OCI-LY3 (cell line): ENCODE data around the gene RBMS3.
A peak's percentile ranks its signal among the peaks of the same experiment; 100 is the strongest.

Experiments
- H2AFZ ChIP-seq: fragments of 200-600, 300-600 bp; shearing (Covaris generic); 2 replicates; pipeline ENCODE4 v1.6.0; 2014; ENCODE audit warnings: antibody characterized with exemption, low read depth, low read length
- H3K27ac ChIP-seq: fragments of 200-600, 300-600 bp; sonication (generic); 2 replicates; pipeline ENCODE4 v1.5.1; 2014; ENCODE audit warnings: mild to moderate bottlenecking, low read length, moderate library complexity, mixed read lengths
- H3K27me3 ChIP-seq: fragments of 200-600, 300-600 bp; sonication (generic); 2 replicates; pipeline ENCODE4 v1.6.1; 2014; ENCODE audit warnings: low read depth, low read length, mixed read lengths
- H3K36me3 ChIP-seq: fragments of 200-600, 300-600 bp; sonication (generic); replicated peaks from 2 replicates; pipeline ENCODE3; 2014; ENCODE audit warnings: low read depth, low read length, mixed read lengths
- H3K4me1 ChIP-seq: fragments of 300-600, 200-600 bp; sonication (generic); 2 replicates; pipeline ENCODE4 v1.6.1; 2014; ENCODE audit warnings: low read length, mixed read lengths
- H3K4me2 ChIP-seq: fragments of 200-600, 300-600 bp; sonication (generic); 2 replicates; pipeline ENCODE4 v1.6.1; 2014; ENCODE audit warnings: low read length, mixed read lengths
- H3K4me3 ChIP-seq: fragments of 300-600, 200-600 bp; sonication (generic); 2 replicates; pipeline ENCODE4 v1.5.1; 2014; ENCODE audit warnings: antibody characterized with exemption, mild to moderate bottlenecking, low read length, moderate library complexity
- H3K79me2 ChIP-seq: fragments of 300-600, 200-600 bp; shearing (Covaris generic); 2 replicates; pipeline ENCODE4 v1.6.1; 2014; ENCODE audit warnings: mild to moderate bottlenecking, low read length, mixed read lengths
- H3K9ac ChIP-seq: fragments of 300-600, 200-600 bp; shearing (Covaris generic); 2 replicates; pipeline ENCODE4 v1.6.0; 2014; ENCODE audit warnings: mild to moderate bottlenecking, low read length, moderate library complexity
- H3K9me3 ChIP-seq: fragments of 200-600, 300-600 bp; shearing (Covaris generic); 2 replicates; pipeline ENCODE4 v1.6.1; 2014; ENCODE audit warnings: low read length, mixed read lengths; ENCODE audit not compliant: insufficient read depth
- H4K20me1 ChIP-seq: fragments of 200-600, 300-600 bp; sonication (generic); 2 replicates; pipeline ENCODE4 v1.6.1; 2016; ENCODE audit warnings: low read length, mixed read lengths; ENCODE audit not compliant: insufficient read depth
- EZH2phosphoT487 ChIP-seq: fragments of 200-600 bp; shearing (Covaris generic); IDR thresholded peaks from 2 replicates; pipeline ENCODE4 v1.6.1; 2018; ENCODE audit warnings: antibody characterized with exemption, mixed run types, low read depth
- TF ChIP-seq, protein P1 (sequence below): fragments of 200-600, 300-600 bp; sonication (generic); IDR thresholded peaks from 2 replicates; pipeline ENCODE4 v1.5.1; 2014; ENCODE audit warnings: antibody characterized with exemption, low read length, low read depth

RBMS3 gene

DNA sequence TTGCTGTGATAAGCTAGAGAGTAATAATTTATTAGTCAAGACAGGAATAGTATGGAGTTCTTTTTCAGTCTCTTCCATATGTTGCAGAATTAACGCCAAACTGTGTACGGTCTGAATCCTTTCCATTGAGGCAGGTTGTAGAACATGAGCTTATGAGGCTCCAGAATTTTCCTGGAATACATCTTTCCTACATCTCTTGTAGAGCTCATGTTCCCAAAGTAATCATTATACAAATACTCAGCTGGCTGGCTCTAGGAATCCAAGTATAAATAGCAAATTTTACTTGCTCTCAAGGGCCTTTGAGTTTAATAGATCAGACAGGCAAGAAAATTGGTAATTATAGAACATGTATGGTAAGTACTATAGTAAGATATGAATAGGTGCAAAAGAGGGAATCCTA lies 419.4 kb downstream of the RBMS3 start:
- H3K4me2 ChIP-seq = no peak overlapping the region
- no peak for TF ChIP-seq EZH2phosphoT487
- TF ChIP-seq, protein P1, sequence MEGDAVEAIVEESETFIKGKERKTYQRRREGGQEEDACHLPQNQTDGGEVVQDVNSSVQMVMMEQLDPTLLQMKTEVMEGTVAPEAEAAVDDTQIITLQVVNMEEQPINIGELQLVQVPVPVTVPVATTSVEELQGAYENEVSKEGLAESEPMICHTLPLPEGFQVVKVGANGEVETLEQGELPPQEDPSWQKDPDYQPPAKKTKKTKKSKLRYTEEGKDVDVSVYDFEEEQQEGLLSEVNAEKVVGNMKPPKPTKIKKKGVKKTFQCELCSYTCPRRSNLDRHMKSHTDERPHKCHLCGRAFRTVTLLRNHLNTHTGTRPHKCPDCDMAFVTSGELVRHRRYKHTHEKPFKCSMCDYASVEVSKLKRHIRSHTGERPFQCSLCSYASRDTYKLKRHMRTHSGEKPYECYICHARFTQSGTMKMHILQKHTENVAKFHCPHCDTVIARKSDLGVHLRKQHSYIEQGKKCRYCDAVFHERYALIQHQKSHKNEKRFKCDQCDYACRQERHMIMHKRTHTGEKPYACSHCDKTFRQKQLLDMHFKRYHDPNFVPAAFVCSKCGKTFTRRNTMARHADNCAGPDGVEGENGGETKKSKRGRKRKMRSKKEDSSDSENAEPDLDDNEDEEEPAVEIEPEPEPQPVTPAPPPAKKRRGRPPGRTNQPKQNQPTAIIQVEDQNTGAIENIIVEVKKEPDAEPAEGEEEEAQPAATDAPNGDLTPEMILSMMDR = no peak
- H3K79me2 ChIP-seq = no peaks in the 10 kb centered on the region
- H3K27ac ChIP-seq = no peak overlapping the region
- no peaks in the 10 kb centered on the region; the same call in 1 of the 2 replicates for H3K9me3 ChIP-seq
- no peak overlapping the region for H3K4me3 ChIP-seq
- no peaks in the 10 kb centered on the region for H4K20me1 ChIP-seq
- H3K36me3 ChIP-seq = peaks cover 5% of the 10 kb centered on the region
- no peaks in the 10 kb centered on the region for H3K4me1 ChIP-seq
- H3K9ac ChIP-seq = no peak overlapping the region
- H2AFZ ChIP-seq = no peak overlapping the region
- H3K27me3 ChIP-seq = no peaks in the 10 kb centered on the region

DNA sequence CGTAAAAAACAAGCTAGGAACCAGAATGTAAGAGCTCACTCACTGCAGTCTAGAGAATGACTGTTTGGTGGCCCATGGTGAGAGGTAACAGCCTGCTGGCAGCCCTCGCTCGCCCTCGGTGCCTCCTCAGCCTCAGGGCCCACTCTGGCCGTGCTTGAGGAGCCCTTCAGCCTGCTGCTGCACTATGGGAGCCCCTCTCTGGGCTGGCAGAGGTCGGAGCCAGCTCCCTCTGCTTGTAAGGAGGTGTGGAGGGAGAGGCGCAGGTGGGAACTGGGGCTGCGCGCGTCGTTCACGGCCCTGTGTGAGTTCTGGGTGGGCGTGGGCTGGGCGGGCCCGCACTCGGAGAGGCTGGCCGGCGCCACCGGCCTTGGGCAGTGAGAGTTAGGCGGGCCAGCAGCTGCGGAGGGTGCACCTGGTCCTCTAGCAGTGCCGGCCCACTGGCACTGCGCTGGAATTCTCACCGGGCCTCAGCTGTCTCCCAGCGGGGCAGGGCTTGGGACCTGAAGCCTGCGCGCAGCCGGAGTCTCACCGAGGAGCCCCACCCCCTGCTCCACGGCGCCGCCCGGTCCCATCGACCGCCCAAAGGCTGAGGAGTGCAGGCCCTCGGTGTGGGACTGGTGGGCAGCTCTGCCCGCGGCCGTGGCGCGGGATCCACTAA lies 420.6 kb downstream of the RBMS3 start:
- no peak overlapping the region for H3K4me3 ChIP-seq
- no peaks in the 10 kb centered on the region for H3K4me1 ChIP-seq
- no peaks in the 10 kb centered on the region; the same call in 1 of the 2 replicates for H3K9me3 ChIP-seq
- no peak for TF ChIP-seq EZH2phosphoT487
- TF ChIP-seq, protein P1 = no peak
- no peak overlapping the region for H2AFZ ChIP-seq
- no peaks in the 10 kb centered on the region for H3K27me3 ChIP-seq
- no peak overlapping the region for H3K9ac ChIP-seq
- H3K27ac ChIP-seq = no peak overlapping the region
- no peak overlapping the region for H3K4me2 ChIP-seq
- peaks cover 5% of the 10 kb centered on the region for H3K36me3 ChIP-seq
- no peaks in the 10 kb centered on the region for H4K20me1 ChIP-seq
- no peaks in the 10 kb centered on the region for H3K79me2 ChIP-seq

DNA sequence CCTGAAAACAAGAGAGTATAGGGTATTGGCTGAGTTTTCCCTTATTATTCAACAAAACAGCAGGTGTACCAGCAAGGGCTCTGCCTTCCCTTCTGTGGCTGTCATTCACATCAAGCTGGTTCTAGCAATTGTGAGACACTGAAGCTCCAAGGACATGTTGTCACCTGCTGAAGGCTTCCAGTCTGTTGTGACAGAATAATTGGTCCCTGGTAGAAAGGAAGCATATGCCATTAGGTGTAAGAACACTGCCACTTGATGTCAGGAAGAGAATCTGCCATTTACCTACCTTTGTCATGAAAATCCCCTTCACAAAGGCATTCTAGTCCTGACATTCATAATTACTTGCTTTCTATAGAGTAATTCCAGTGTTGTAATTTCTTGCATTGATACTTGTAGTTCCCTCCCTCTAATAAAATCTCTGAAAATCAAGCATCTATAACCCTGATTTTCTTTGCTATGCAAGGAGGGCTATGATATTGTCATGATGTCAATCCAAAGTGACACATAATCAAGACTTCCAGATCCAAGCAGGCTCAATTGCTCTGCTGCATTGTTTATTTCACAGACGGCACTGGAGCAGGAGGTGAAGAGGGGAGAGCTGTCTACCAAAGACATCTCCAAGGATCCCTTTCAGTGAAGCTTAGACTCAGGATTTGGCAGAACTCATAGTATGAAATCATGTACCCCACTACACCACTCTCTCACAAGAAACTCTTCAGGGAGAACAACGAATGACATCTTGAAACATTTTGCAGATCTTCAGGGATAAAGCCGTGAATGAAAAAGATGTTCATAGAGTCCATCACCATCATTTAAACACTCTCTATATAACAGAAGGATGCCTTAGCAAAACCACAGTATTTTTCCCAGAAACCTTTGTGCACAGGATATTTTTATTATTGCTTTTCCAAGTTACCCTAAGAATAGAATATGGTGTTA lies 425.3 kb downstream of the RBMS3 start:
- TF ChIP-seq, protein P1 = peak; percentile 19; the same call in 1 of the 2 replicates
- no peak for TF ChIP-seq EZH2phosphoT487
- H3K4me2 ChIP-seq = no peak overlapping the region
- no peaks in the 10 kb centered on the region for H4K20me1 ChIP-seq
- no peak overlapping the region for H3K4me3 ChIP-seq
- no peaks in the 10 kb centered on the region for H3K9me3 ChIP-seq
- no peaks in the 10 kb centered on the region for H3K36me3 ChIP-seq
- H3K27ac ChIP-seq = no peak overlapping the region
- no peak overlapping the region for H3K9ac ChIP-seq
- H3K27me3 ChIP-seq = no peaks in the 10 kb centered on the region
- no peak overlapping the region for H2AFZ ChIP-seq
- H3K79me2 ChIP-seq = no peaks in the 10 kb centered on the region
- H3K4me1 ChIP-seq = no peaks in the 10 kb centered on the region

DNA sequence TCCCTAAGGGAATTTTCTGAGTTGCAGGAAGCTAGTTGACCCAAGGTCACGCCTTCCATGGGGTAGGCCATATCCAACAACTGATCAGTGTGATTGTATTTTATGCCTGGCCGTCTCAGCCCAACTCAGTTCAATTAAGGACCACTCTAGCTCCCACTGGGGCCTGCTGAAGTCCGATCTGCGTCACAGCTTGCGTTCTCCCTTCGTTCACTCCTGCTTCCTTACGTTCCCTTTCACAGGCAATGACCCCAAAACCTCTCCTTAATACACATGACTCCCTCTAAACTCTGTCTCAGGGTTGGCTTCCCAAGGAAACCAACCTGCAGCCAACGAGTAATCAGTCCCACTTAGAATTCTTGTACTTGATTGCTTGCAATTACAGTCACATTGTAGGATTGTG lies 428.0 kb downstream of the RBMS3 start:
- no peak overlapping the region for H3K4me3 ChIP-seq
- H3K27ac ChIP-seq = no peak overlapping the region
- H3K4me1 ChIP-seq = no peaks in the 10 kb centered on the region

More for the DNA sequence above, 428.0 kb downstream of the RBMS3 start:
- no peak for TF ChIP-seq EZH2phosphoT487
- TF ChIP-seq, protein P1 = no peak
- no peaks in the 10 kb centered on the region for H3K9me3 ChIP-seq
- no peak overlapping the region for H2AFZ ChIP-seq
- no peaks in the 10 kb centered on the region for H3K27me3 ChIP-seq
- no peaks in the 10 kb centered on the region for H3K79me2 ChIP-seq
- no peaks in the 10 kb centered on the region for H4K20me1 ChIP-seq
- H3K4me2 ChIP-seq = no peak overlapping the region
- no peak overlapping the region for H3K9ac ChIP-seq
- no peaks in the 10 kb centered on the region for H3K36me3 ChIP-seq
